Activated CD8-positive, alpha-beta memory T cell treated with anti-CD3 and anti-CD28 coated beads, Interleukin-2, amount 50 U/mL, for 4 hours (primary cell): ENCODE measurements around the gene TPTE2.
"Not testable (repeated sequence)": the region's sequence is repeated elsewhere in the genome, so short reads cannot be mapped to it uniquely, and the experiment has no call there.

ENCODE experiments used
- DNase-seq: peaks from one replicate; pipeline ENCODE4 v3.0.0-alpha.2; 2020

TPTE2 gene

DNA sequence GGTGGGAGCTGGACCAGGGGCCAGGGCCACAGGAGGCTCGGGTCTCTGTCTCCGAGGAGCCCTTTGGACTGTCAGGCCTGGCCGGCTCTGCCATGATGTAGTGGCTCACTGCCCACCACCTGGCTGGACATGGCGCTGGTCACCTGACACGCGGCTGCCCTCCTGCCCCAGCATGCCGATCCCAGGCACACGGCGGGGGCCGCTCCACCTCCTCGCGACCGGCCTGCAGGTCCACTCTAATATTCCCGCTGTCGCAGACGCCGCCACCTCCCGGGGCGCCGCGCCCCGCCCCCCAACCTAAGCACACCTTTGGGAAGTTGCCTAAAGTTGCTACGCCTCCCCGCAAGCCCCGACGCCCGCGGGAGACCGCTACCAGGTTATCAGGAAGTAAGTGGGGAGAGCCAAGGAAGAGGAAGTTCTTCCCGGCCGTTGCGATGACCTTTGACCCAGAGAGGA lies at the start of gene TPTE2:
TPTE2 (minus strand) TSS at position 406 of the 456 bp plus-strand sequence. CDS start 58,298 bp downstream, outside the sequence.
- not testable (repeated sequence) for DNase-seq

DNA sequence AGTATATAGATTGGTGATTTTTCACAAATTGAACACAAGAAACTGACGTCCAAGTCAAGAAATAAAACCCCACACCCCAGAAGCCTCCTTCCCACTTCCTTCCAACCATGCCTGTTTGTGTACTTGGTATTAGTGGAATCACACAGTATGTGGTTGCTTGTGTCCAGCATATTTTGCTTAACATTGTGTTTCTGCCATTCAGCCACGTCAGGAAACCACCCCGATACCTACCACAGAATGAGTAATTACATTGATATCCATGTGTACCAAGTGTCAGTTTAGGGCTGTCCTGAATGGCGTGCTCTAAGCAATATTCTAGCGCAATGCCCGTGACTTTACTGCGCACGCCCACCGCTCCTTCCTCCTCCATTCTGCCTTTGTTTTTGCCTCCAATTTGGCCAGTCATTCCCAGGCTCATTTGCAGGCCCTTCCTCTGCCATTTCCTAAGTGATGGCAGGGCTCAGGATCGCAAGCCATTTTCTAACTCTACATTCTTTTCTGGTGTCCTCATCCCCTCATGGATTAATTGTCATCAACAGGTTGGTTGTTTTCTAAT lies 46.3 kb upstream of the TPTE2 start:
- DNase-seq, result no peak

DNA sequence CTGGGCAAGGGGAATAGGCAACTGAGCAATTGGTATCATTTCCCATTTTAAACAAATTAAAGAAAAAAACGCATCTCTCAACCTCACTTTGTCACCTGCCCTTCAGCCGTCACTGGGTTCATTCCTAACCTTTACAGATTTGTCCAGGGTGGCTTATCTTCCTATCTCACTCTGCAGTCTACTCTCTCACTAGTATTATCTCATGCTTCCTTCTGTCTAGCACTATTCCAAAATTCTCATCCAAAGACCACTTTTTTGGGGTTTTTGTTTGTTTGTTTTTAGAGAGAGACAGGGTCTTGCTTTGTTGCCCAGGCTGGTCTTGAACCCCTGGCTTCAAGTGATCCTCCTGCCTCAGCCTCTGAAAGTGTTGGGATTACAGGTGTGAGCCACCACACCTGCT lies 45.4 kb upstream of the TPTE2 start:
- no peak for DNase-seq

DNA sequence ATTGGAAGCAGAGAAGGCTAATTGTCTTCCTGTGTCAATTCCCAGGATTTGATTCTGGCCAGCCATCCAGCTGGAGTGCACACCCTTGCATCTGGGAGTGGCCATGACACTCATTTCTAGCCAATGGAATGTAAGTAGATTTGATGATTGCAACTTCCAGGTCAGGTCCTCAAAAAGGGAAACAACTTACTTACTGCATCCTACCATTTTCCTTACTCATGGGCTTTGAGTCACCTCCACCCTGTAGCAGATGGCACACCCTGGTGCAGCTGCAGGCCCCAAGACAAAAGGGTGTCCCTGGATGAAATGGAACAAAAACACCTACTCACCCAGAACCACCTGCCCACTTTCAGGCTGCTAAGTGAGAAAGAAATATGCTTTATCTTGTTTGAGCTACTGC lies 44.8 kb upstream of the TPTE2 start:
- no peak for DNase-seq

DNA sequence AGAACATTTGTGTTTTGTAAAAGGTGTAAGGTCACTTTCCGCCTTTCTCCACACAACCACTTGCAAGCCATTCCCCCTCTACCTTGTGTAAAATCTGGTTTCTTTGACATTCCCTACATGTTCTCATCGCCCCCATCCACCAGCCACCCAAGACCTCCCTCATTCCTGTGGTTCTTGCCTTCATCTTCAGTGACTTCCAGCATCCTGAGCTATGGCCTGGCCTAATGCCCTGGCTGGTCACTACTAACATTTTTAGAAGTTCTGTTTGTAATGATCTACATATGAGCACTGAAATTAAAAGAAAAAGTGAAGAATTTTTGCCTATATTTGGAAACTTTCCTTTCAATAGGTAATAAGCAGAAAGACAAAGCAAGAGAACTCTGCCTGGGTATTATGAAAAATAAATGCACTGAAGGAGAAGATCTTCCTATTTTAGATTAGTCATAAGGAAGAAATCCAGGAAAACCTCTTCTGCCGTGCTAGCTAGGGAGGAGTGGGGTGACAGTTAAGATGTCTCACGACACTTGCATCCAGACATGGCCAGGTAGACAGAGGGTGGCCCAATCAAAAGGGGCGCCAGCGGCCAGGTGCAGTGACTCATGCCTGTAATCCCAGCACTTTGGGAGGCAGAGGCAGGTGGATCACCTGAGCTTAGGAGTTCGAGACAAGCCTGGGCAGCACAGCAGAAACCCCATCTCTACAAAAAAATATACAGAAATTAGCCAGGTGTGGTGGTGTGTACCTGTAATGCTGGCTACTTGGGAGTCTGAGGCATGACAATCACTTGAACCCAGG lies 44.0 kb upstream of the TPTE2 start:
- no peak for DNase-seq

DNA sequence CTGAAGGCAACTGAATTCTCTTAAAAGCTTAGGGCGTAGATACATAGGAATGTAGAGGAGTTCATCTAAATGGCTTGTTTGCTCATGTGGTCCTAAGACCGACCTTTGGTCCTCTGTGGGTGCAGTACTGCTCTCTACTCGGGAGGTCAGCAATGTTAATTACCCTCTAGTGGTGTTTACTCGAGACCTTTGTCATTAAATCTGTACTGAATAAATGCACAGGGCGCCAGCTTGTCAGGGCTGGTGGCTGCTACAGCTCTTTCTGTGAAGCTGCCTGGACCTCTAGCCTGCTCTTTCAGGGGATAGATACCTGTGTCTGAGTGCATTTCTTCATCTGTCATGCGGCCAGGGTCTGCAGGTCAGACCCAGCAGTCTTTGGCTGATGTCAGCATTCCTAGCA lies 43.0 kb upstream of the TPTE2 start:
- DNase-seq, result no peak

DNA sequence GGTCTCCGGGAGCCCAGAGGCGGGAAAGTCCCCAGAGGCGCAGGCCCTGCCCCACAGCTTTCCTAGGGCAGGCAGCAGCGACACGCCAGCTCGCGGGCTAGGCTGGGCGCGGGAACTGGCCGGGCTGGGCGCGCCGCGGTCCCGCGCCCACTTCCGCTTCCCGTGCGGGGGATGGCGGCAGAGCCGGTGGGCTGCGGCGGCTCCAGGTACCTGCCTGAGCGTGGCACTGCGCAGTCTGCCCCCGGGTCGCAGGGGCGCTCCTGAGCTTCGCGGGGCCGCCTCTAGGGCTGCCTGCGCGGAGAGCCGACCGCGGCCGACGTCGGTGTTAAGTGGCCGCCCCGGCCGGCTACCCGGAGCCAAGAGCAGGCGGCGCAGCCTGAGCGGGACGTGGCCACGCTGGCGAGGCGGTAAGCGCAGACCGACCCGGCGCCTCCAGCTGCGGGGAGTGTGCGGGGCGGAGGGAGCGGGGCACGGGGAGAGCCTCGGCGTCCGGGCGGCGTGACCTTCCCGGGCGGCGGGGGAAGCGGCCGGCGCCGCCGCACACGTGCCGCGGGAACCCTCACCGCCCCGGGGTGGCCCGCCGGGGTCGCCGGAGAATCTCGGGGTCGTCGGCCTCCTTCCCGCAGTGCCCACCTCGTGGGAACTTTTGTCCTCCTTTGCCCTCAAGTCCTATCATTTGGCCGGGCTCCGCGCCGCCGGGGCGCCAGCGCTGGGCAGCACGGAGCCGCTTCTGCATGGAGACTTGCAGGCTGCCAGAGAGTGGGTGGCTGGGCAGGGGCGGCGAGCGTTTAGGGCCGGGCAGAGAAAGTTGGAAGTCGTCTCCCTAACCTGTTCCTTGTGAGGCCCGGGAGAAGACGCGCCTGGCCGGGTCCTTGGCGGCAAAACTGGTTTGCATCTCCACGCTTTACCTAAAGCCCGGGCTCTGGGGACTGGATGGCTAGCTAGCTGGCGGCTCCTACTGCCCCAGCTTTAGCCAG lies 40.7 kb upstream of the TPTE2 start:
- peak; percentile 45 for DNase-seq

DNA sequence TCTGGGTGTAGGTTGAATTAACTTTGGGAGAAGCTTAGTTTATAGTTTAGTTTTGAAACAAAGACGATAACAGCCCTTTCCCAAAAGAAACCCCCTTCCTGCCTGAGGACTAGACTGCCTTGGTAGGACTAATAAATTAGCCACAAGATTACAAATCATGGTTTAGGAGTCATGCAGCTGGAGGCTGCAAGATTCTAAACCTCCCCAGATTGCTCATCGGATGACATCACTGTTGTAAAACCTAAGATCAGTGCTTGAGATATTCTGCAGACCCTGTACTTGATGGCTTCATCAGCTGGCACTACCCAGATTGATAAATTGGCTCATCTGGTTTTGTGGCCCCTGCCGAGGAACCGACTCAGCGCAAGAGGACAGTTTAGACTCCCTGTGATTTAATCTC lies 36.2 kb upstream of the TPTE2 start:
- no peak for DNase-seq

DNA sequence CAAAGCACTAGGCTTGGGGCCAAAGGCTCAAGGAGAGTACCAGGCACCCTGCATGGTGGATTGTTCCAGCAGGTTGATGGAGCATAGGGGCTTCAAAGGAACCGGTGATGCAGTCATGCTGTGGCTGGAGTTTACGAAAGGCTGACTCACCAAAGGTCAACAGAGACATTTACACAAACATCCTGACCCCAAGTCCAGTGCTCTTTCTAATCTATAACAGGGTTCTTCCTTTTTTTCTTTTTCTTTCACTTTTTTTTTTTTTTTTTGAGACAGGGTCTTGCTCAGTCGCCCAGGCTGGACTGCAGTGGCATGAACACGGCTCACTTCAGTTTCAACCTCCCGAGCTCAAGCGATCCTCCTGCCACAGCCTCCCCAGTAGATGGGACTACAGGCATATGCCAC lies 35.6 kb upstream of the TPTE2 start:
- DNase-seq, result no peak

DNA sequence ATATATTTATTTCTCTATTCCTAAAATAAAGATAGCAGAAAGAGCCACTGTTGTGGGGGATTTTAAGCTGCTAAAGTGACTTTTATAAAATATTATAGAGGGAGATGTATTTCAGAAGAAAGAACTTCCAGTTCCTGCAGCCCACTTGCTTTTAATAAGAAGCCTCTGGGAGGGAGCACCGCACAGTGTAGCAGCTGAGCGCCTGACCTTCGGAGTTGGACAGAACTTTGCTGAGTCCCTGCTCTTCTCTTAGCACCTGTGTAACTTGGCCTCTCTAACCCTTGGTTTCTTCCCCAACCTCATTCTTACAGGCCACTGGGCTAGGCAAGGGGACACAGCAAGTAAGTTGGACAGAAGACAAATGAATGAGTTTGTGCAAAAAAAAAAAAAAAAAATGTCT lies 34.8 kb upstream of the TPTE2 start:
- DNase-seq, result no peak

DNA sequence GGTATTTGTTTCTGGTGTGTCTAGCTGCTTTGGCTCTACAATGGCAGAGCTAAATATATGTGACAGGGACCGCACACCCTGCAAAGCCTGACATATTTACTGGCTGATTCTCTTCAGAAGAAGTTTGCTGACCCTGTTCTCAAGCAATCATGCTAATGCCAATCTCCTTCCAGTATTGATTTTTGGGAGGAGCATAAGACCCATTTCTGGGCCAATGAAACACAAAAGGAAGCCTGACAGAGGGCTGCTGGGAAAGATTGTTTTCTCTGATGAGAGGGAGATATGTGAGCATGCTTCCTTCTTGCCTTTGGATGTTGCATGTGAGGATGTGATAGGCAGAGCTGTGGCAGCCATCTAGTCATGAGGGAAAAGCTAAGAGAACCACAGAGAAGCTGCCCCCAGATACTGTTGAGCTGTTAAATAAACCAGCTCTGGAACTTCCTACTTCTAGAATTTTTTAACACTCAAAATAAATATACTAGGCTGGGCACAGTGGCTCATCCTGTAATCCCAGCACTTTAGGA lies 31.4 kb upstream of the TPTE2 start:
- no peak for DNase-seq

DNA sequence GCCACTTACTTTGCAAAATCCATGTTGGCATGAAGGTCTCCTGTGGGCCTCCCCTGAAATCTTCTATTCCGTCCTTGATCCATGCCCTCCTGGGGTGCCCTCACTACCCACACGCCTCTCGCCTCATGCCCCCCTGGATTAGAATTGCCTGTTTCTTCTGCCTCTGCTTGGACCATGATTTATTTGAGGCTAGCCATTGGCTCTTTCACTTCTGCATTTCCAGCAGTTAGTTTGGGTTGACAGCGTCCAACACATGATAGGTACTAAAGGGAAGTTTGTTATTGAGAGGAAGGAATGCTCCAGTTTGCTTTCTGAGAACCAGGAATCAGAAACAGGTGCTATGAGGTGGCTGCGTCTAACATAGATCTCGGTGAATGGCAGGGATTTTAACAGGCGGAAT lies 30.5 kb upstream of the TPTE2 start:
- no peak for DNase-seq

DNA sequence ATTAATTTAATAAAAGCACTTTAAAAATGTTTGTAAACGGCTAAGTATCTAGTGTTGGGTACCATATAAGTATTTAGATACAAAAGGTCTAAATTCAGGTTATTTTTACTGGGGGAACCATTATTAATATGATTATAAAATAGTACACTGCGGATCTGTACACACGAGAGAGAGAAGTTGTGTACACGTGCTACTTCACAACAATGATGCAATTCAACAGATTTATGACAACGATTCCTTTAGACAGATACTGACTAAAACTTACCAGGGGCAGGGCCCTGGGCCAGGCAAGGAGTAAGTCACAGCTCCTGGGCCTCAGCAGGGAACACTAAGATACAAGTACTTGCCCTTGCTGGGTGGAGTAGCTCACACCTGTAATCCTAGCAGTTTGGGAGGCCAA lies 29.1 kb upstream of the TPTE2 start:
- no peak for DNase-seq

DNA sequence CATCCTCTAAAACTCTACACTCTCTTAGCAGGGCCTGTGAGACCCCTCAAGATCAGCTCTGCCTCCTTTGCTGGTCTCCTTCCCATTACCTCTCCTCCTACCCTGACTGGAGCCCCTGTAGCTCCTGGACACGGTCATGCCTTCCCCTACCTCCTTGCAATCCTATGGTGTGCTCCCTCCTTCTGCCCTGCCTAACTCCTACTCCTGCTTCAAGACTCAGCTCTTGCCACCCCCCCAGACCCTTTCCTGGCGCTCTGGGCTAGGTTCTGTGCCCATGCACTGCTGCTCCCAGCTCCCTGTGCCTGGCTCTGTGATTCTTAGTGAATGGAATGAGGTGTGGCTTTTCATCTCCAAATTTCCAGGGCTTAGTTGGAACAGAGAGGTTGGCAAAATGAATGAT lies 28.0 kb upstream of the TPTE2 start:
- no peak for DNase-seq

DNA sequence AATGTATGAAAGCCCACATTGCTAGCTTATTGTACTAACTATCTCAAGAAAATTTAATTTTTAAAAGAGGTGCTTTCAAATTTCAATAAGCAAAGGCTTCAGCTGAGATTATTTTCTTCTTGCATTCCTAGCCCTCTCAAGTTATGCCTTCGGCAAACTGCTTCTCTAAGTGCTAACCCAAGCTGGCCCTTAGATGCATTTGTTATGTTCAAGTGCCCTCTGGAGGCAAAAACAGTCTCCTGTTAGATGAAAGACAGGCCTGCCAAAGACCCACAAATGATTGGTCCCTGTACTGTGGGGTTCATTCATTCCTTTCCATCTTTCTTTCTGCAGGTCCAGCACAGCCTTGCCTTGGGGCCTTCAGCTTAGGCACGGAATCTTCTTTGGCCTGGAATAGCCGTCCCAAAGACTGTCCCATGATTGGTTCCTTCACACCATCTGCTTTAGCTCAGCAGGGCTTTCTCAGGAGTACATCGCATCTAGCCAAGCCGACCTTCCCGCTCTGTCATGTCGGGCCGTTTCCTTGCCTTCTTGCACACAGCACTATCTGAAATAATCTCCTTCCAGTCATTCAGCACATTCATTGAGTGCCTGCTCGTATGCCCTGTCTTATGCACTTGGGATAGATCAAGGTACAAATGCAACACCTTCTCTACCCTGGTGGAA lies 26.4 kb upstream of the TPTE2 start:
- no peak for DNase-seq

DNA sequence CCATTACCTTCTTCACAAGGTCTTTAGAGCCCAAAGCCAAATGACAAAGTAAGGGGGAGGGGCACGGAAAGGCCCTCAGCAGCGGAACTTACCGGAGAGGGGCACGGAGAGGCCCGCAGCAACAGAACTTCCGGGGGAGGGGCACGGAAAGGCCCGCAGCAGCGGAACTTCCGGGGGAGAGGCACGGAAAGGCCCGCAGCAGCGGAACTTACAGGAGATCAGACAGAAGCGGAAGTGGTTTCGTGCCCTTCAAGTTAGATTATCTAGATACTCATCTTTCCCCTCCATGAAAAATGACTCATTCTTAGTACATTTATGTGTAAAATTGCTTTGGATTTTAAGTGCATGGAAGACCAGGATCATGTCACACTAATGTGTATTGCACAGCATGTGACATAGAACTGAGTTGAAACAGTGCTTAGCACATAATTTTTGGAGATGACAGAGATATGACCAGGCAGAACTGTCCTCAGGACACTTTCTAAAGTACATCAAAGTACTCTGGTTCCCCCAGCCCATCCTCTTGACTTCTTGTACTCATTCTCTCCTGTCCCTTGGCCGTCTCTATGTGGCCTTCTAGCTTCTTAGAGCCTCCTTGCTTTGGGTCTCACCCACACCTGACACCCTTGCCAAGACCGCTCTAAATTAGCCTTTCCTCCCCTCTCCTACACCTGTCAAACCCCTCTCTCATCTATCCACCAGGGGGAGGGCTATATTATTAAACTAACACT lies 25.7 kb upstream of the TPTE2 start:
- DNase-seq, result peak; percentile 70

DNA sequence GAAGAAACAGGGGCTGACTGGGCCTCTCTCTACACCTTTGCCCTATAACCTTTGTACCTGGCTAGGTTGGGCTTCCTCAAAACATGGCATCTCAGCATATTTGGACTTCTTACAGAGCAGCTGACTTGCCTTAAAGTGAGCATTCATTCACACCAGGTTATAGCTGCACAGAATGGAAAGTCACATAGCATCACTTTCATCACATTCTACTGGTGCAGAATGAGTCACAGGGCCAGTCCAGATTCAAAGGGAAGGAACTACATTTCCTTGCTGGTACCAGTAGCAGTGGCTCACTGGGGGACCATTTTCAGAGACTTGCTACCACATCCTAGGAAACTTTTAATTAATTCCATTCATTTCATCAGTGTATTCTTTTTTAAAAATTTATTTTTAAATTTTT lies 20.3 kb upstream of the TPTE2 start:
- no peak for DNase-seq

DNA sequence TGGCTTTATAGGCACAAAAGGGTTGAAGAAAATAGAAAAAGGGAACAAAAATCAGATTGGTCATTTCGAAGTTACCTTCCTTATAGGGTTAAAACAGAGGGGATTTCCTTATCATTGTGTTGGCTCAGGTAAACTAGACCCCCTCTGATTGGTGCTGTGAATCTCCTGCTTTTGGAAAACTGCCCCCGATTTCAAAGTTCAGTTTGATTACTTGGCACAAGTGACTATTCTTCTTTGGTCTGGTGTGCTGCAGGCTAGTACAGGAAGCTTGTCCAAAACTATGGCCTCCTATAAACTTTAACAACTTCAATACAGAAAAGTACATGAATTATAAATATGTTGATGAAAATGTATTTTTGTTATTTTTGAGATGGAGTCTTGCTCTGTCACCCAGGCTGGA lies 13.9 kb upstream of the TPTE2 start:
- DNase-seq, result no peak

DNA sequence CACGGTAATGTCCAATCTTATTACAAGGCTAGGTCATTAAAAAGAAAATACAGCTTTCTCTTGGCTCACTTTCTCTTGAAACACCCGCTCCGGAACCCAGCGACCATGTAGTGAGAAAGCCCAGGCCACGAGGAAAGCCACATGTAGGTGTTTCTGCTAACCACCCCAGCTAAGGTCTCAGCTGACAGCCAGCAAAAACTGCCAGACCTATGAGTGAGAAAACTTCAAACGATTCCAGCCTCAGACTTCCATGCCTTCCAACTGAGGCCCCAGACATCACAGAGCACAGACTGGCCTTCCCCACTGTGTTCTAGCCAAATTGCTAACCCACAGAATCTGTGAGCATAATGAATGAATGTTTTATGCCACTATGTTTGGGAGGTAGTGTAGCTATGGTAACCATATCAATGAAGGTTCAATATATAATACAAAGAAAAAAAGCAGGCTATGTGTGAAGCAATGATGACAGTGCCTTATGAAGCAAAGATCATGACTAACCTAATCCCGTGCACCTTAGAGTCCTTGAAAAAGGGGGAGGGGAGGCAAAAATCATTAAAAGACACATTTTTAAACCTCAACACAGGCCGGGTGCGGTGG lies 11.9 kb upstream of the TPTE2 start:
- DNase-seq, result no peak

DNA sequence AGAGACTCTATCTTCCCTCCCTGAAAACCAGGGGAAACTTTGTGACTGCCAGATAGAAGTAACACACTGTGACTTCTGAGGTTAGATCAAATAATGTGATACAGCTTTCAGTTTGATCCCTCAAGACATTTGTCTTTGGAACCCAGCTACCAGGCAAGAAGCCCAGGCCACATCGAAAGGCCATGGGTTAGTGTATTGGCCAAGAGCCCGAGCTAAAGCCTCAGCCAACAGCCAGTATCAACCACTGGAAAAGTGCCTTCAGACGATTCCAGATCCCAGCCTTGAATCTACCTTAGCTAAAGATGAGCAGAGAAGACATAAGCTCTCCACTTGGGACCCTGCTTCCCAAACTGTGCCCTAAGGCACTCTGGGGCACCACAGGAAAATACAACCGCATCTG lies 10.9 kb upstream of the TPTE2 start:
- DNase-seq, result no peak

DNA sequence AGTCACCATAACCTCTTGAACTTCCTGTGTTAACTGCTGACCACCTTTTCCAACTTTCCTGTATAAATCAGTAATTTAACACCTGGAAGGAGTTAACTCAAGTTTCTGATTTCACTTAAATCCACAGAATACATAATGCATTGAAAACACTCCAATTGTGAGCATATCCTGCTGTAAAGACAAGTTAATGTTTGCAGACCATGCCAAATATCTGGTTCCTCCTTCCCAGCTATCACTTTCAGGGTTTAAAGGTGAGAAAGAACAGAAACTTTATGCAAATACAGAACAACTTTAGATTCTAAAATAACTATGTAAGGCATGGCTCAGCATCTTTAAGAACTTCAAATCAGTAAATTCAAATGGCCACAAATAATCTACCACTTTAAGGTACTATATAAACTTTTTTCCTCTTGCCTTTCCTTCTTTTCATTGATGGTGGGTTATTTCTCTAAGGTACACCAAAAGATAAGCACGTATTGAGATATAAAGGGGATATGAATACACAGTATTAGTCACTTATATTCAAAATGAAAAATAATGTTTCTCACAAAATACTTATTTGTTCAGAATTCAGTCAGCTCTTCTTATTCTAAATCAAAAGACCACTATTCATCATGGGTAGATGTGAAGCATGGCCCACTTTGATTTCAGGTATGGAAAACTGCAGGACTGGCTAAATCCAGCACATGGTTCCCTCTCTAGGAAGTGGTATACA lies 6.6 kb upstream of the TPTE2 start:
- no peak for DNase-seq
